Measurements from ENCODE around the gene CFAP73.
"Not testable (repeated sequence)": the region's sequence is repeated elsewhere in the genome, so short reads cannot be mapped to it uniquely, and the experiment has no call there.

Gene CFAP73

DNA sequence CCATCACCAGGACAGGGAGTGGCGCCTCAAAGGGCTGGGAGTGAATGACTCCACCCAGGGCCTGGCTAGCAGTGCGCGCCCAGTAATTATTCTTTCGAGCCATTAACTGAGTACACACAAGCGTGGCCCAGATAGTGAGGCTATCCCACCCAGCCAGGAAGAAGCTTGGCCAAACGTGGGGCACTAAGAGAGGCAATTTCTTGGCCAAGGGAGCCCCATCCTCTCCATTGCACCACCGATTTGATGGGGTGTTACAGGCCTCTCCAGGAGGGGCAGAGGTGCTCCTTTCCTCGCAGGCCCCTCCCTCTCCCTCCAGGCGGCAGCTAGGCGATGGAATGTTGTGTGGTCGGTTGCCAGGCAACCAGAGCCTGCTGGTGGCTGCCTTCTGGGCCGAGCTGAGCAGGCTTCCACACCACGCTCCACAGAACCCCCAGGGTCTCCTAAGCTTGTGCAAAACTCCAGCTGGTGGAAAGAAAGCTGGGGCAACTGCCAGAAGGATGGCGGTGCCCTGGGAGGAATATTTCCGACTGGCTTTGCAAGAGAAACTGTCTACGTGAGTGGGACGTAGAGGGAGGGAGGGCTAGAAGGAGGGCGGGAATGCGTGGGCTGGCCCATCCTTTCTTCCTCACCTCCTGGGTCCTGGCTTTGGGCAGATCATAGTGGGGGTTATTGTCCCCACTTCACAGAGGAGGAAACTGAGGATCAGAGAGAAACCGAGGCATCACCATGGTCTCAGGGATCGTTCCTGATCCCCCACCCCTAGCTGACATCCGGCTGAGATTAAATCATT lies at the start of gene CFAP73:
Gene CFAP73, plus strand, starts transcription at position 364 of the 790 bp plus-strand sequence. Its CDS starts 134 bp downstream, at position 498.
- DNase-seq = peak; percentile 81

DNA sequence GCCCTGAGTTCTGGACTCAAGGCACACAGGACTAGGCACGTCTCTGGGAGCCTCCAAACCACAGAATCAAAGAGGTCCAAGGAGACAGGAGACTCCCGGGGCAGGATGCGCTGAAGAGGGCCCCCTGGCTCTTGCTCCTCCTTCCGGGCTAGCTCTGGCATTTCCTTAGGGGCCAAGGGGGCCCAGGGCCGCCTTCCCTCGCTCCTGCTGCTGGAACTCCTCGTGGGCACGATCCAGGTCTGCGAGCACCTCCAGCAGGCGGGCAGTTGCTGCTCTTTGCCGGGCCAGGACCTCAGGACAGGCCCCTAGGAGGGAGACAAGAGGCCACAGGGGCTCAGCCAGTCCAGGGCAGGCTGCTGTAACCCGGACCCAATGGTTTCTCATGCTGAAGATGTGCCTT lies 49.8 kb upstream of the CFAP73 start:
- DNase-seq = no peak

DNA sequence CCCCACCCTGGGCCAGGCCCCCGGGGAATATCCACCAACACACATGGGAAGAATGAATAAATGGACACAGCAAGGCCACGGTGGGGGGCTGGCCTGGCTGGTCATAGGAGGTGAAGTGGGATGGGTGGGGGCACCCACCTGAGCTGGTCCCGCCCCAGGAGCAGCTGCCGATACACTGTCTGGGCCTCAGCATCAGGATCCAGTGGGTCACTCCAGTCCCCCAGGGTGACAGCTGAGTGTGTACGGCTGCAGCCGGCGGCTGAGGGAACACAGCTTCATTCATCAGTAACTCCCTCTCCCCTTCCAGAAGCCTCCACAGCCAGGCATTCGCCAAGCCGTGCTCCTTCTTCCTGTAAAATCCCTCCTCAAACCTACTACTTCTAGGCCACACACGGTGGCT lies 47.8 kb upstream of the CFAP73 start:
- no peak for DNase-seq

DNA sequence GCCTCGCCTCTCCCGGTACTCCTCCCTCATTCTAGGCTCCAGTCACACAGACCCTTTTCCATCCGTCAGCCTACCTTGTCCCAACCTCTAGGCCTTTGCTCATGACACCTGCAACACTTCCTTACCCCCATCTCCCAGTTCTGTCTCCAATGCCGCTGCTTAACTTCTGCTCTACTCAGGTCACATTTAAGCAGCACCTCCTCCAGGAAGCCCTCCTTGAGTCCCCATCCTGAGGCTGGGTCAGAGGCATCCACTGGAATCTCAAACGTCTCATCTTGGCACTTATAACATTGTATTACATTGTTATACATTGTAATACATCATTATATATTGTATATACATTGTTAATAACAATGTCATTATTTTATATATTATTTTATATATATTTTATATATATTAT lies 46.7 kb upstream of the CFAP73 start:
- no peak for DNase-seq

DNA sequence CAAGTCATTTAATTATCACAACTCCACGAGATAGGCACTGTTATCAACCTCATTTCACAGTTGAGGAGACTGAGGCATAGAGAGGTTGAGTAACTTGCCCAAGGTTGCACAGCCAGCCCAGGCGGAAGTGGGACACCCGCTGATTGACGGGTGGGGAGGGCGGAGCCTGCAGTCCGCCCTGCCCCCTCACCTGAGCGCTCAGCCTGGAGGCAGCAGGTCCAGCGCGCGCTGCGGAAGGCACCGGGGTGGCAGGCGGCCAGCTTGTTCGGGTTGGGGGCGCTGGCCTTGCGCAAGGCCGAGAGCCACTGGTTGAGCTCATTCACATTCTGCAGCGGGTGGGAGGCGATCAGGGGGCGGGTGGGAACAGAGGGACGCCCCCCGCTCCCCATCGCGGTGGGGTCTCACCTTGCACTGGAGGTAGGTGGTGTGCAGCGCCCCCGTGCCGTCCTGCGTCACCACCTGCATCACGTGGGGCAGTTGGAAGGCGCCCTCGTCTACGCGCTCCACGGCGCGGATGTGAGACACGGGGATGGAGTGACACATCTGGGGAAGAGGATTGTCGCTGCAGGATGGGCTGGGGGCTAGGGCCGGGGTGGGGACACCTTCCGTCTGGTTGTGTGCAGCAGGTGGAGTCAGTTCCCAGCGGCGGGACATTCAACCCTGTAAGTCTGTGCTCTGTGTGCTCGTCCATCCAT lies 45.6 kb upstream of the CFAP73 start:
- no peak for DNase-seq

DNA sequence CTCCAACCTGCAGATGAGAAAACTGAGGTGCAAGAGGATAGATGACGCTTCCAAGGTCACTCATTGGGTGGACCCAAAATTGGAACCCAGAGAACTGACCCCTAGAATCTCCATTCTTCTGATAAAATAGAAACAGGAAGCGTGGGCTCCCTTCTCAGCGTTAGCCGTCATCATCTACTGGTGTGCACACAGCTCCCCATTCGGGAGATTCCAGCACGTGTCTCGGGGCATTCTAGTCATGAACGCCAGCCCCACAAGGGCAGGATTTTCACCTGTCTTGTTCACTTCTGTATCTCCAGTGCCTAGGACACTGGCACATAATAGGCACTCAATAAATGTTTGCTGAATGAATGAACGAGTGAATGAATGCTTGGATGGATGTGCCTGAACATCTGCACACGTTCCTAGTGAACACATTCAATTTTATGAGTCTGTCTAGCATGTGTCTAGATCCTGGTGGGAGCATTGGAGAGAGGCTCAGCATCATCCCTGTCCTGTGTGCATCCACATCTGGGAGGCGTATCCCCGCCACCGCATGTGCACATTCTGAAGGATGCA lies 44.5 kb upstream of the CFAP73 start:
- DNase-seq = no peak

DNA sequence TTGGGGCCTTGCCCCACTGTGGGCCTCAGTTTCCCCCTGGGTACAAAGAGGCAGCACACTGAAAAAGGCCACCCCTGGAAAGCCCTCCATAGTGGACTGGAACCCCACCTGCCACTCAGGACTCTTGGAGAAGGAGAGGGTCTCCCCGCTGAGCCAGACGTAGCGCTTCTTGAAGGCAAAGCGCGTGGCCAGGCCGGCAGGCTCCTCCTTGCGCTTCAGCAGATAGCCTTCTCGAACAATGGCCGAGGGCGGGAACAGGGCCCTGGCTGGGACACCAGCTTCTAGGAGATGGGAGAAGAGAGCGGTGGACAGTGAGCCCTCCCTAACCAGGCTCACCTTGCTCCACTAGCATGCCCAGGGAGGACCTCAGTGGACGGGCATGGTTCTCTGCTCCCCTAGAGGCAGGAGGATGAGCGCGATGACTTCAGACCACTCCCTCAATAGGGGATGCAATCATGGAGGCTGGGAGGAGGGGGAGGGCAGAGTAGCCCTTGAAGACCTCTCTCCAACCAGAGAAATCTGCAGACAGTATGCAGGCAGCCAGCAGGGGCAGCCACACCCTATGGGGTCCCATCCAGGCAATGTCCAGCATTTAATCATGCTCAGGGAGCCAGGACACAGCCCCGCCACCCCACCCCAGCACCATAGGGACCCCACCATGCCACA lies 43.8 kb upstream of the CFAP73 start:
- no peak for DNase-seq

DNA sequence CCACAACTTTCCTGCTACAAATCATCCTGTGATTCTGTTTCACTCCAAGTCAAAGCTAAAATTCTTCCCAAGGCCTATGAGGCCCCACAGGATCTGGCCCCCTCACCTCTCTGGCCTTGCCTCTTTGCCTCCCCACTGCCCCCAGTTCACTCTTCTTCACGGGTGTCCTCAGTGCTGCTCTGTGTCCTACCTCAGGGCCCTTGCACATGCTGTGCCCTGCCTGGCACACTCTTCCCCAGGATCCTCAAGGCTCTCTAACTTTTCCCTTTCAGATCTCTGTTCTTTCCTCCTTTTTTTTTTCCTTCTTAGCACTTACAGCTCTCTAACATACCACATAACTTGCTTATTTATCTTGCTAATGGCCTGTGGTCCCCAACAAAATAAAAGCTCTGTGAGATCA lies 43.2 kb upstream of the CFAP73 start:
- no peak for DNase-seq

DNA sequence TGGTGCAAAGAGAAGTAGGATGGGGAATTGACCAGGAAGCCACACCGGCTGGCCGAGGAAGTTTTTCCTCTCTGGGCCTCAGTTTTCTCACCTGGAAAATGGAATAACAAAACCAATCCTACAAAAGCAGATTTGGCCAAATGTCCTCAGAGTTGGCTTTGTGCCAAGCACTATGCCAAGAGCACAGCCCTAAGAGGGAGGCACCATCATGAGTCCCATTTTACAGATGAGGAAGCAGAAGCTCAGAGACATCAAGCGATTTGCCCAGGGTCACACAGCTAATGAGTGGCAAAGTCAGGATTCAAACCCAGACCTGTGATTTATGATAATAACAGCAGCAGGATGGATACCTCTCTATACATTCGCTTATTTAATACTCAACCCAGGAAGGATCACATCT lies 41.2 kb upstream of the CFAP73 start:
- DNase-seq = no peak

DNA sequence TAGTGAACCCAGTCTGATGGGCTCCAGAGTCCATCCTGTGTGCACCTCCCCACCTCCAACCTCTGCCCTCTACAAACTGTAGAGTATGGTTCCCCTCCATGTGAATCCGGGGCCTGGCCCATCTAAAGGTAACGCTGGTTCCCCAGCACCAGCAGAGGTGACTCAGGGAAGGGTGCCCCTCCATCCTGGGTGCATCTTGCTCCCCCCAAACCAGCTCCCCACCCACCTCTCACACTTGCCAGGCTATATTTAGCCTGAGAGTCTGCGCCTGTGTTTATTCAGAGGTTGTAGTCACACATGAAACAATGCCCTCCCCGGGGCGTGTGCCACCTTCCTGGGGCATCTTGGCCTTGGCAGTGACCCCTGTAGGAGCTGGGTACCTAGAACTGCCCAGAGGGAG lies 40.2 kb upstream of the CFAP73 start:
- DNase-seq = no peak

DNA sequence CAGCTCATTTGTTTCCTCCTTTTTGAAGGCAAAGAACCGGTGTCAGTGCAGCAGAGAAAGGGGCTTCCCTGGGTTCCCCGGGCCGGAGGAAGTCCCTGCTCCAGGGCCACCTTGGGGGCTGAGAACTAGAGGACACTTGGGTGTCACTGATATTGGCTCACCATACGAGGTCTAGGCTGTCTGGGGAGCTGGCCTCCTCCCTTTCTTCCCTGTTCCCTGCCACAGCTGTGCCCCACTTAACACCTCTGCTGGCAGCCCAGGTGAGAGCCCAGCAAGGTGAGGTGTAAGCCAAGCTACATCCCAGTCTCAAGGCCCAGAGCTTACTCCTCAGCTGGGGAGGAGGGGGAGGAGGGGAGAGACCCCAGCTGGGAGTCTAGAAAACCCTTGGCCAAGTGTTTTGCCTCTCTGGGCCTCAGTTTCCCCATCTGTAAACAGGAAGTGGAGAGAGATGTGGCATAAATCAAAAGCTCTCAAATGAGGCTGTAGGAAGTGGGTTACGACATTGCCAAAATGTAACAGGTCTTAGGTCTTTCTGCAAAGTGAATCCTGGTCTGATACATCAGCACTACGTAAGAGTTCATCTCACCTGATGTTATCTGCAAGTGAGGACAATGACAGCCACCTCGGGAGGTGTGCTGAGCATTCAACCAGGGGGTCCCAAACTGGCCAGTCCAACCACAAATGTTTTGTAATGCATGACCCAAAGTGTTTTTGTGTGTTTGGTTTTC lies 39.5 kb upstream of the CFAP73 start:
- no peak for DNase-seq

DNA sequence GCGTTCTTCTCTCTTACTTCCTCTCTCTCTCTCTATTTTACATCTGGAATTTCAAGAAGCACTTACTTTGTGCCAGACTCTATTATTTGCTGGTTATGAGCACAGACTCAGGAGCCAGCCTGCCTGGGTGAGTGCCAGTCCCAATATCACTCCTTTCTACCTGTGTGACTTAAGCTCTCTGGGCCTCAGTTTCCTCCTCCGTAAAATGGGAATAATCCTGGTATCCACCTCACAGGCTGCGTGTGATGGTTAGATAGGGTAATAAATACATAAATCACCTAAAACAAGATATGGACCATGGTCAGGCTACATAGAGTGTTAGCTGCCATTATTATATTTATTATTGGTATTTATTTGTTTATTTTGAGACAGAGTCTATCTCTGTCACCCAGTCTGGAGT lies 38.3 kb upstream of the CFAP73 start:
- DNase-seq = no peak

DNA sequence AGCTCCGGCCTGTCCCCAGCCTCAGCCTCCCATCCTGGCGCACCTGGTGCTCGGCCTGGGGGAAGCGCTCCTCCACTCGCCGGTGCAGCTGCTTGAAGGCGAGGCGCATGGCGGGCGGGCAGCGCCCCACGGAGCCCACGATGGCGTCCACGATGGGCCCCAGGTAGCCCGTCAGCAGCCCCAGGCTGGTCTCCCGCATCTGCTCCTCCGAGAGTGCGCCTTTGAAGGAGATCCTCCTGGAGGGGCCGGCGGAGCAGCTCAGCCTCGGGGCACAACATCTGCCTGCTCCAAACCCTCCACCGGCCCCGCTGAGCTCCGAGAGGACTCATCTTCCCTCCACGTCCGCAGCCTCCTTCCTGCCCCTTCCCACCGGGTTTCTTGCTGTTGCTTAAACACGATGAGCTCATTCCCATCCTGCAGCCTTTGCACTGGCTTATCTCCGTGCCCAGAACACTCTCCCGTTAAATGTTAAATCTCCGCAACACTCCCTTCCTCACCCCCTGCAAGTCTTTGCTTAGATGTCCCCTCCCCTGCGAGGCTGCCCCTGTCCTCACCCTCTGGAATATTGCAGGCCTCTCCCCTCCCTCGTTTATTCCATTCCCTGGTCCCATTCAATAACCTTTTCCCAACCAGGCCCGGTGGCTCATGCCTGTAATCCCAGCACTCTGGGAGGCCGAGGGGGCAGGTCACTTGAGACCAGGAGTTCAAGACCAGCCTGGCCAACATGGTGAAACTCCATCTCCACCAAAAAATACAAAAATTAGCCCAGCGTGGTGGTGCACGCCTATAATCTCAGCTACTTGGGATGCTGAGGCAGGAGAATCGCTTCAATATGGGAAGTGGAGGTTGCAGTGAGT lies 37.3 kb upstream of the CFAP73 start:
- no peak for DNase-seq

DNA sequence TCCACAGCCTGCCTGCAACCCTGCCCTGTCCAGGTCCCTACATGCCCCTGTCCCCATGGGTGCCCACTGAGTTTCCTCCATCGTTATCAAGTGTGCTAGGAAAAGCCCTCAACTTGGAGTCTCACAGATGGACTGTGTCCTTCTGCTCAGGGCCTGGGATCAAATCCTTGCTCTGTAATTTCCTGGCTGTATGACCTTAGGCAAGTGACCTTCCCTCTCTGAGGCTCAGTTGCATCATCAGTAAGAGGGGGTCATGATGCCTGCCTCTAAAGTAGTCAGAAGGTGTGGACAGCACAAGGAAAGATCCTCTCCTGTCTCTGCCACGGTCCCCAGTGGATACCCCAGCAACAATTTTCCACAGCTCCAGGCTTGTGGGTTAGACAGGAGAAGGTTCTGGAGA lies 36.1 kb upstream of the CFAP73 start:
- DNase-seq = no peak

DNA sequence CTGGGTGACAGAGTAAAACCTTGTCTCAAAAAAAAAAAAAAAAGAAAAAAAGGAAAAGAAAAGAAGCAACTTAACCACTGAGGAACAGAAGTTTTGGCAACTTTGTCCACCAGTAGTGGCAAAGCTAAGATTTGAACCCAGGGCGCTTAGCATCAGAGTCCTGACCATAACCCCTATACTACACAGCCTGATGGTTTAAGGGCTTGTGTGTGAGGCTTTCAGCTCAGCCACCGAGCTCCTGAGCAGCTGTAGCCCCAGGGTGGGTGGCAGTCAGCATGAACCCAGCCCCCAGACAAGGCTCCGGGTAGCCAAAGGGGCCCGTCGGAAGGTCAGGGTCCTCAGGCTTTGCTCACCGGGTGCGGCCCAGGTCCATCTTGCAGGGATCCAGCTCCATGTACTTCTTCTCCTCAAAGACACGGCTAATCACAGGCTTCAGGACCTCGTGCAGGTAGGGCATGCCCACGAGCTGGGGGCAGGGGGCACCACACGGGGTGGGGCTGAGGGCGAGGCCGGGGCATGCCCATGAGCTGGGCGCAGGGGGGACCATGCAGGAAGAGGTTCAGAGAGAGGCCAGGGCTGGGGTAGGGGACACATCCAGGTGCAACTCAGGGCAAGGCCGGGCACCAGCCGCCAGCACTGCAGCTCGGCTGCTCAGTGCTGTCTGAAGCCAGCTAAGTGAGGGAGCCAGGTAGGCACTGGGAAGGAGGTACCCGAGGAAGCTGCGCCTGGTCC lies 34.9 kb upstream of the CFAP73 start:
- no peak for DNase-seq

DNA sequence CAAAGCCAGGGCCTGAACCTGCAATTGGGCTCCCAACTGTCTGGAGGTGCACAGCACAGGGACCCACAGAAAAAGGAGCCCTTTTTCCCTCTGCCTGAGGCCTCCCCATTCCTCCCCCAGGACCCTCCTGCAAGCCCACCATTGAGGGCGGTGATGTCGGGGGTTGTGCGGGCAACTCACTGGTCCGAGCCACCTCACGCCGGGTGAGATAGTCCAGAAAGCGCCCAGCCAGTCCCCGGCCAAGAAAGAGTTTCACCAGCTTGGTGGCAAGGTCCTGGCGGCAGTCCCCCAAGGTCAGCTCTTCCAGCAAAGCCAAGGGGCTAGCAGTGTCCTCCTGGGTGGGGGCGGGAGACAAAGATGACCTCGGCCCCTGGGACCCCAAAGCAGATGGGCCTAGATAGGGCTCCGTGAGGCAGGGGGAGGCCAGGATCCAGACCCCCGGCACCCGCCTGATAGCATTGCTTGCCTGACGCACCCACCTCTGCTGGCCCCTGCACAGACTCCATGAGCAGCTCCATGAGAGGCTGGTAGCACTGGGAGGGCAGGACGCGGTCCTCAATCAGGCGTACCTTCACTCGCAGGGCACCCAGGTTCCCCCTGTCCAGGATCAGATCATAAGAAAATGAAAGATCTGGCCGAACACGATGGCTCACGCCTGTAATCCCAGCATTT lies 33.9 kb upstream of the CFAP73 start:
- DNase-seq = no peak

DNA sequence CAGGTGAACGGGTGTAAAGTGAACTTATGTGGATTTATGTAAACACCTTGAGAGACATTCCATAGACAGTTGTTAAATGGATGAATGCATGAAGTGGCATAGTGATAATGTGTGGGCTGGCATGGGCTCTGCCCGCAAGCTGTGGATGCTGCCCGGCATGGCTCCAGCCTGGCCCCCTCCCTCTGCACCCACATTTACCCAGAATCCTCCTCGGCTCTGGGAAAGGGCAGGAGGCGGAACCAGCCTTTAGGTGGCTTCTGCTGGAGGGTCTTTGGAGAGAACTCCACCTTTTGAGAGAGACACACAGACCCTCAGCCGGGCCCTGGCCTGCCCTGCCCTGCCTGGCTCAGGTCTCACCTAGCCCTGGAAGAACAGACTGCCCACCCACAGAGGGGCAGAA lies 32.6 kb upstream of the CFAP73 start:
- no peak for DNase-seq

DNA sequence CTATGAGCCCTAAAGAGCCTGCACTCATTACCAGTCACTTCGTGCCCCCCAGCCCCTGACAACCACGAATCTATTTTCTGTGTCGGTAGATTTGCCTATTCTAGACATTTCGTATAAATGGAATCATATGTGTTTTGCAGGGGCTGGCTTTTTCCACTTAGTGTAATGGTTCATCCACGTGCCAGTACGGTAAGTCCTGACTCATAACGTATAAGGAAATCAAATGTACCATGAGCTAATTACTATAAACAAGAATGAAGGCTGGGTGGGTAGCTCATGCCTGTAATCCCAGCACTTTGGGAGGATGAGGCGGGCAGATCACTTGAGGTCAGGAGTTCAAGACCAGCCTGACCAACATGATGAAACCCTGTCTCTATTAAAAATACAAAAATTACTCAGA lies 31.8 kb upstream of the CFAP73 start:
- not testable (repeated sequence) for DNase-seq

DNA sequence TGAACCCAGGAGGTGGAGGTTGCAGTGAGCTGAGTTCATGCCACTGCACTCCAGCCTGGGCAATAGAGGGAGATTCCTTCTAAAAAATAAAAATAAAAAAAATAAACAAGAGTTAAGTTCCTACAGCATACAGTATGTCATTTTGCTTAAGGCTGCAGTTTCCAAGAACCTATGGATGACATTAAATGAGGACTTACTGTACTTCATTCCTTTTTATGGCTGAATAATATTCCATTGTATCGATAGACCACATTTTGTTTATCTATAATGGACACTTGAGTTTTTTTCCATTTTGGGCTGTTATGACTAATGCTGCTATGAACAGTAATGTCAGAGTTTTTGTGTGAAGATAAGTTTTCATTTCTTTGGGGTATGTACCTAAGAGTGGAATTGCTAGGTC lies 31.4 kb upstream of the CFAP73 start:
- DNase-seq = no peak

DNA sequence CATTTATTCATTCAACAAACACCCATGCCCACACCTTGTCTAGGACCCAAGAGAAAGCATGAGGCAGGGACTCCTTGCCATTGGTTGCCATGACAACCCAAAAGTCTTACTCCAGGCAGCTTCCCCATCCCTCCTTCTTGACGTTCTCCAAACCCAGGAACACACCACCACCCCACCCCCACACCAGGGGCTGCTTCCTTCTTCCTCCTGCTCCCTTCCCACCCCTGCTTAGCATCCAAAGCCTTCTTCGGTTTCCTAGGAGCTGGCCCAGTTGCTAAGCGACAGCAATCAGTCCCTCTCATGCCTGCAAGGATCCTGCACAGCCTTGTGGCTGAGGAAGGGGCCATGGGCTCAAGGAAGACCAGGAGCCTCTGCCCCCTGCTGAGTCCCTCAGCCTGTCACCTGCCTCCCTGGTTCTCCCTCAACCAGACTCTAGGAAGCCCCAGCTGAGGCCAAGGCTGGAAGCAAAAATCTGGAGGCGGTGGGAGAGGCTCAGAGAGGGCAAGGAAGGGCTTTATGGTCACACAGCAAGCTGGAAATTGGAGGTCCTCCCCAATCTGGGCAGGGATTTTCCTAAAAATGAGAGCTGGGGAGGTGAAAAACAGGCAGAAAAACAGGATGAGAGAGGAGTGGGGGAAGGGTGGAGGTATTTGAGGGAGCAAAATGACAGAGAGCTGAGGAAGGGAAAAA lies 29.4 kb upstream of the CFAP73 start:
- DNase-seq = peak; percentile 32

Data from DMS153 (cell line).